ENCODE results near the gene RASA4B. TPM values are rescaled to one million over a fixed set of nuclear protein-coding genes. Genes with fewer than 3 reads are reported as not detected.

RASA4B gene
- total RNA-seq, 4 donors from 2014 or later: 0.98 to 14.6 (median 6.4) TPM

DNA sequence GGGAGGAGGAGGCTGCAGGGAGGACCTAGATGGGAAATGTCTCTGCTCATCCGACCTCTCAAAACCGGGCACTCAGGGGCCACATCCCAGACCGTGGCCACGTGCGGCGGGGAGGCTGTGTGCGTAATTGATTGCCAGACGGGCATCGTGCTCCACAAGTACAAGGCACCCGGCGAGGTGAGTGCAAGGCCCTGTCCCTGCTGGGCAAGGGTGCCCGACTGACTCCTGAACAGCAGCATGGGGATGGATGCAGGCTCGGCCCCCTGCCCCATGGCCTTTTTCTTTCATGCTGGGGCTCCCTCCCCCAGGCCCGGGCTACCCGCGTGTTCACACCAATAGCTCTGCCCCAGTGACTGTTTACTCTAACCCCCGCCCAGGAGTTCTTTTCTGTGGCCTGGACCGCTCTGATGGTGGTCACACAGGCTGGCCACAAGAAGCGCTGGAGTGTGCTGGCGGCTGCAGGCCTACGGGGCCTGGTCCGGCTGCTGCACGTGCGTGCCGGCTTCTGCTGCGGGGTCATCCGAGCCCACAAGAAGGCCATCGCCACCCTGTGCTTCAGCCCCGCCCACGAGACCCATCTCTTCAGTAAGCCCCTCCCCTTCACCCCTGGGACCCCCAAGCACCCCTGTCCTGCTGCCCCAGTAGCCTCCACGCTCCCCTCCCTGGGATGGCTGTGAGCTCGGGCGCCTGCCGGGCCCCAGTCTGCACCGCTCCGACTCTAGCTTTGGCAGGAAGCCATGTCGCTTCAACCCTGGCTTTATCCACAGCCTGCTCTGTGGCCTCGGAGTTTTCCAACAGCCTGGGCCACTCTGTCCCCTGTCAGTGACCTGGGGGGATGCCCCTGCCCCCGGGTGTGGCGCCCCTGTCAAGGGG is 48.9 kb downstream of the RASA4B start:
- Histone ChIP-seq H3K27ac (no peak overlapping the region), H3K27me3 (no peaks in the 10 kb centered on the region), H3K9me3 (no peaks in the 10 kb centered on the region), H3K4me3 (replicated peaks in 1 of 3) (no peak overlapping the region), H3K36me3 (peaks cover 12 to 15% of the 10 kb centered on the region in 2 donors), H3K4me1 (peaks cover 7 to 11% of the 10 kb centered on the region in 2 donors)
- no peak for TF ChIP-seq CTCF (IDR thresholded peaks at IDR 0.05)
- TF ChIP-seq POLR2A (IDR thresholded peaks at IDR 0.05): no peak
- intact Hi-C loops (cut with DNase I): no loop called here
- 87 to 97% methylated on average over 24 to 38 of the region's 40 CpGs for WGBS, 2 donors
- DNase-seq: peak in 1 of 2 donors; percentile 2

- TF ChIP-seq CTCF (IDR thresholded peaks at IDR 0.05) (no peak), POLR2A (IDR thresholded peaks at IDR 0.05) (no peak)
- Histone ChIP-seq H3K4me1 (peaks cover 11 to 16% of the 10 kb centered on the region in 2 donors), H3K36me3 (peaks cover 4 to 6% of the 10 kb centered on the region in 2 donors), H3K9me3 (no peaks in the 10 kb centered on the region), H3K4me3 (replicated peaks in 1 of 3) (no peak overlapping the region), H3K27ac (no peak overlapping the region), H3K27me3 (no peaks in the 10 kb centered on the region)
- DNase-seq: no peak
- WGBS, 2 donors: 90 to 97% methylated on average over 15 to 17 of the region's 24 CpGs
- intact Hi-C loops (cut with DNase I): no loop called here
Observed at GRCh38 chr7:102467581-102468477, 49.7 kb downstream of the RASA4B start.

- Histone ChIP-seq H3K27me3 (no peaks in the 10 kb centered on the region), H3K36me3 (no peaks in the 10 kb centered on the region), H3K27ac (no peak overlapping the region), H3K4me1 (peaks cover 11 to 16% of the 10 kb centered on the region in 2 donors), H3K9me3 (no peaks in the 10 kb centered on the region), H3K4me3 (replicated peaks in 1 of 3) (no peak overlapping the region)
- TF ChIP-seq CTCF (IDR thresholded peaks at IDR 0.05) (no peak), POLR2A (IDR thresholded peaks at IDR 0.05) (no peak)
- intact Hi-C loops (cut with DNase I): no loop called here
- WGBS, 2 donors: 92 to 94% methylated on average over 7 of the region's 7 CpGs
- no peak for DNase-seq
Observed at GRCh38 chr7:102466097-102466496, 51.5 kb downstream of the RASA4B start.

GRCh38 chr7:102464577-102465280 is 52.8 kb downstream of the RASA4B start, which contains the start of the genes ALKBH4 and LRWD1:
Gene ALKBH4, minus strand, starts transcription at chr7:102464863. Its CDS starts 27 bp downstream, at chr7:102464836.
Gene LRWD1, plus strand, starts transcription at chr7:102464984. Its CDS starts 97 bp downstream, at chr7:102465081.
- H3K9me3 ChIP-seq: no peaks in the 10 kb centered on the region
- H3K4me1 ChIP-seq: peaks cover 11 to 16% of the 10 kb centered on the region in 2 donors
- TF ChIP-seq CTCF (IDR thresholded peaks at IDR 0.05) (peak in 2 of 6 experiments; percentile 25 to 41), POLR2A (IDR thresholded peaks at IDR 0.05) (peak in 1 of 2 donors; percentile 77)
- peak; percentile 95 to 96 for DNase-seq
- WGBS, 2 donors: 2 to 3% methylated on average over 8 to 12 of the region's 81 CpGs
- no peaks in the 10 kb centered on the region for H3K27me3 ChIP-seq
- peak within 1 kb of the TSS; percentile 65 to 96 (median 91) for H3K4me3 ChIP-seq (replicated peaks in 1 of 3)
- H3K36me3 ChIP-seq: no peaks in the 10 kb centered on the region
- intact Hi-C loops (cut with DNase I): no loop called here
- H3K27ac ChIP-seq: peak within 1 kb of the TSS; percentile 56 to 88 (median 61)

All from thyroid gland (tissue), 4 donors.